Measurements from ENCODE around the gene MVP.
"Not testable (repeated sequence)": the region's sequence is repeated elsewhere in the genome, so short reads cannot be mapped to it uniquely, and the experiment has no call there.

MVP gene

DNA sequence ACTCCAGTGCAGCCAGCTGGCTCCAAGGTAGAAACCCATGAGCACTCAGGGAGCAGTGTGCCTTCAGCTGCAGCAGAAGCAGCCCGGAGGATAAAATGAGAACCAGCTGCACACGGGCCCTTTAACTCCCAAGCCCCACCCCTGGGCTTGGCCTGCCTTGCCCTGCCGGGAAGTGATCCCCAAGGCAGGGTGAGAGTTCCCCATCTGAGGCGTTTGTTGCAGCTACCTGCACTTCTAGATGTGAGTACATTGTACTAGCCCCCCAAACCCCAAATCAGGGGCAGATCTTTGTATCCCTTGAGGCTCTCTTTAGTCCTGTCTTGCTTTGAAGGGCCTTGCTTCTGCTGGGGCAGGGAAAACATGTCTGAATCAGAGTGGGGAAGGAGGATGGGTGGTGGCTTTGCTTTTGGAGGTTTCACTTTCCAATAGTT, at the start of gene MVP:
MVP (plus strand) TSS at position 192 of the 431 bp plus-strand sequence. CDS start 10,088 bp downstream, outside the sequence.
- peak; percentile 51 for DNase-seq (ENCODE audit: low read depth)

DNA sequence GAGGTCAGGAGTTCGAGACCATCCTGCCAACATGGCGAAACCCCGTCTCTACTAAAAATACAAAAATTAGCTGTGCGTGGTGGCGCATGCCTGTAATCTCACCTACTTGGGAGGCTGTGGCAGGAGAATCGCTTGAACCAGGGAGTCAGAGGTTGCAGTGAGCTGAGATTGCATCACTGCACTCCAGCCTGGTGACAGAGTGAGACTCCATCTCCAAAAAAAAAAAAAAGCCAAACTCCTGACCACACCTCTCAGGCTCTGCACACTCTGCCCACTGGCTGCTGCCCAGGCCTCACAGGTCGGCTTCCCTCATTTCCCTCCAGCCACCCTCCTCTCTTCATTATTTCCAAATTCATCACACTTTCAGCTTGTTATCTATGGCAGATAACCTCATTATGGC, 47.9 kb upstream of the MVP start:
- not testable (repeated sequence) for DNase-seq (ENCODE audit: low read depth)

DNA sequence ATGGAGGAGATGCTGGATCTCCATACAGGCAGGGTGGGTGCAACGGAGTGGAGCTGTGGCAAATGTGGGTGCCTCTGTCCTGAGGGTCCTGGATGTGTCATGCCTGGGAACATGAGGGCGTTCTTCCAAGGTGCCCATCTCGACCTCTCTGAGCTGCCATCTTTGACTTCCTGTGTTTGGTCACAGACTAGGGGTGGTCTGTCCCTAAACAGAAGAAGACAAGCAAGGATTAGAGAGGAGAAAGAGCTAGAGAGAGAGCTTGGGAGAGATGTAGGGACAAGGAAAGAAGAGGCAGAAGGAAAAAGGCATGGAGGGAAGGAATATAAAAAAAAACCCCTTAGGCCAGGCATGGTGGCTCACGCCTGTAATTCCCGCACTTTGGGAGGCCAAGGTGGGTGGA, 45.5 kb upstream of the MVP start:
- no peak for DNase-seq (ENCODE audit: low read depth)

DNA sequence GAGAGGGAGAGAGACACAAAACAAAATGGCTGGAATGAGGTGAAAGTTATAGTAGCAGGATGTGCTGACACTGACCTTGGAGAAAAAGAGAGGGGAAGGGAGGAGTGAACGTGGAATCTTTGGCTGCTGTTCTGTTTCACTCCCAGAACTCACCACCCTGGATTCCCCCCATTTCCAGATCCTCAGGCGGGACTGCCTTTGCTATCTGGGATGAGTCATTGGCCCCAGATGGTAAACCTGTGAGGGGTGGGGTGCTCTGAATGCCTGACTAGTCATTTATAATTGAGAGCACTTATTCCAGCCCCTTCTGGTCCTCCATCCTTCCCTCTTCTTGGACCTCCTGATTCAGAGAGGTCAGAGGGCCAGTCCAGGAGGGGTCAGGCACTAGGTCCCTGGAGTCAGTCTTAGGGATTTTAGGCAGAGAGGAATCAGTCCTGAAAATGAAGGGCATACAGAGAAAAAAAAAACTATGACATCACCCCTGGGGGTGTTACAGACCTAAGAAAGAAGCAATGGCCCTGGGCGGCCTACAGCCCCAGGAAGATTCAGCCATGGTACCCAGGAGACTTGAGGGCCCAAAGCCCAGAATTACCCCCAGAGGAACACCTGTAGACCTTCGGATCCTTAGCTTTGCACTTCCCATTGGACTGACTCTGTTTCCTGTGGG, 44.4 kb upstream of the MVP start:
- DNase-seq (ENCODE audit: low read depth), result no peak

DNA sequence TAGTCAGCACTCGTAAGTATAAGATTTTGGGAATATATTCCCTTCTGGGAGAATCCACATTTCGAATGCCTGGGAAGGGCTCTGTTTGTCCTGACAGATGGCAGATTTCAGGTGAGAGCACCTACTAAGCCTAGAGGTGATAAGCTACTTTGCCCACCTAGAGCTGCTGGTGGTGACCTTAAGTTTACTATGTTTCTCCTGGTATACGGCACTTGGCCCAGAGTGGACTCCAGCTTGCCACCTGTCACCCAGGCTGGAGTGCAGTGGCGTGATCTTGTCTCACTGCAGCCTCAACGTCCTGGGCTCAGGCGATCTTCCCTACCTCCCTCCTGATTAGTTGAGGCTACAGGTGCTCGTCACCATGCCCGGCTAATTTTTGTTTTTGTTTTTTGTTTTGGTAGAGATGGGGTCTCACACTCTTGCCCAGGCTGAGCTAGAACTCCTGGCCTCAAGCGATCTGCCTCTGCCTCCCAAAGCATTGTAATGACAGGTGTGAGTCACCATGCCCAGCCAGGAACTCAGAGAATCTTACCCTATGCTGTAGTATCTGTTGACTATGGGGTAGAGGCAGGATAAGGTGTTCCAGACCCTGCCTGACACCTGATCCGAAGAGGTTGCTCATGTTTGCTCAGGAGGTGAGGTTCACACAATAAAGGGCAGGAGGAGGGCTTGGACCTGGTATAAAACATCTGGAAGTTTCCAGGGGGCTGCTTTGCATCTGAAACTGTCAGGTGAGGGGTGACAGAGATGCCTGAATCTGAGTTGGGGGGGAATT, 42.5 kb upstream of the MVP start, which contains the start of gene ZG16:
ZG16 (plus strand) TSS at position 681 of the 775 bp plus-strand sequence. CDS start 1,011 bp downstream, outside the sequence.
- DNase-seq (ENCODE audit: low read depth), result no peak

DNA sequence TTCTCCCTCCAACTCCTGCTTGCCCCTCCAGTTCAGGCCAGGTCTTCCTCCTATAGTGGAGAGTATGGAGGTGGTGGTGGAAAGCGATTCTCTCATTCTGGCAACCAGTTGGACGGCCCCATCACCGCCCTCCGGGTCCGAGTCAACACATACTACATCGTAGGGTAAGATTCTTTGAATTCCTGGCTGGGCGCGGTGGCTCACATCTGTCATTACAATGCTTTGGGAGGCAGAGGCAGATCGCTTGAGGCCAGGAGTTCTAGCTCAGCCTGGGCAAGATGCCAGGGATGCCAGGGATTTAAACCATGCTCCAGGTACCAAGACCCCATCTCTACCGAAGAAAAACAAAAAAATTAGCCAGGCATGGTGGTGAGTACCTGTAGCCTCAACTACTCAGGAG, 40.8 kb upstream of the MVP start:
- DNase-seq (ENCODE audit: low read depth), result no peak

DNA sequence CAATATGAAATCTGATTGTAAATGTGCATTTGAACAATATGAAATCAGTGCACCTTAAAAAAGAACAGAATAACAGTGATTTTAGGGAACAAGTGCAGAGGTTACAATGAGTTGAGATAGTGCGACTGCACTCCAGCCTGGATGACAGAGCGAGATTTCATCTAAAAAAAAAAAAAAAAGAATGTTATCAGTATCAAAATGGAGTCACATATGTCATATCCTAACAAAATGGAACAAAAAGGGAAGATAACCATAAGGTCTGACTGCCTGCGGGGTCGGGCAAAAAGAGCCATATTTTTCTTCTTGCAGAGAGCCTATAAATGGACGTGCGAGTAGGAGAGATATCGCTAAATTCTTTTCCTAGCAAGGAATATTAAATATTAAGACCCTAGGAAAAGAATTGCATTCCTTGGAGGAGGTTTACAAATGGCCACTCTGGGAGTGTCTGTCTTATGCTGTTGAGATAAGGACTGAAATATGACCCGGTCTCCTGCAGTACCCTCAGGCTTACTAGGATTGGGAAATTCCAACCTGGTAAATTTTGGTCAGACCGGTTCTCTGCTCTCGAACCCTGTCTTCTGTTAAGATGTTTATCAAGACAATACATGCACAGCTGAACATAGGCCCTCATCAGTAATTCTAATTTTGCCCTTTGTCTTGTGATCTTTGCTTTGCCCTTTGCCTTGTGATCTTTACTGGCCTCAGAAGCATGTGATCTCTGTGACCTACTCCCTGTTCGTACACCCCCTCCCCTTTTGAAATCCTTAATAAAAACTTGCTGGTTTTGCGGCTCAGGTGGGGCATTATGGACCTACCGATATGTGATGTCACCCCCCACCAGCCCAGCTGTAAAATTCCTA, 36.9 kb upstream of the MVP start:
- DNase-seq (ENCODE audit: low read depth), result not testable (repeated sequence)

DNA sequence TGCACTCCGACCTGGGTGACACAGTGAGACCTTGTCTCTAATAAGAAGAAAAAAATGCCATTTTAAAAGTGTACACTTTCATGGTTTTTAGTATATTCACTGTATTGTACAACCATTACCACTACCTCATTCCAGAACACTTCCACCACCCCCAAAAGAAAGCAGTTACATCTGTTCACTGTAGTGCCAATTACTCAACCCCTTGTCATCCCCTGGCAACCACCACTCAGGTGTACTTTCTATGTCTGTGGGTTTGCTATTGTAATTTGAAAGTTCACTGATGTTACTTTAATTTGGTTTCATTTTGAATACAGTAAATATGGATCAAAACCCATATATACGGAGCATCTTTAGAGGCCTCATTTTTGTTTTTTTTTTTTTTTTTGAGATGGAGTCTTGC, 36.1 kb upstream of the MVP start:
- no peak for DNase-seq (ENCODE audit: low read depth)

DNA sequence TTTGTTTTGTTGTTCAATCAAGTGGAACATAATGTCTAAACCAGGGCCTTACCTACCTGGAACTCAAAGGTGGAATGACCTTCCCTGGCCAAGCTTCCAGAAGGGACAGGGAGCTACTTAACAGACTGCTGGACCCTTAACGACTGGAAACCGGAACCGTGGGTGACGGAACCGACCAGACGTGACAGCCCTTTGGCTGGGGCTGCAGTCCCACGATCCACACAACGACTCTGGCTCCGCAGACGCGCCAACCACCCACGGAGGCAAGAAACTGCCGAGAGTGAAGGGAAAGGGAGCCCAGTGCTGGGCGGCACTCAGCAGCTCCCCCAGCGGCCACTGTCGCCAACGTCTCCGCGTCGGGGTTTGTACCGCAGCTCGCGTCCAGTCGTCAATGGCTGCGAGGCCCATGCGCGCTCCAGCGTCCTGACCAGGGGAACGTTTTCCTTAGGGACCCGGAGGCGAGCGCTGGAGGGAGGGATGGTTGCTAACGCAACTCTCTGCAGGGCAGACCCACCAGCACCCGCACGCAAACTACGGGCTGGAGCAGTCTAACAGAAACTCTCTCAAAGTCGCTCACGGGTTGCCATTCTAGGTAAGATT, 35.3 kb upstream of the MVP start:
- DNase-seq (ENCODE audit: low read depth), result peak; percentile 63

DNA sequence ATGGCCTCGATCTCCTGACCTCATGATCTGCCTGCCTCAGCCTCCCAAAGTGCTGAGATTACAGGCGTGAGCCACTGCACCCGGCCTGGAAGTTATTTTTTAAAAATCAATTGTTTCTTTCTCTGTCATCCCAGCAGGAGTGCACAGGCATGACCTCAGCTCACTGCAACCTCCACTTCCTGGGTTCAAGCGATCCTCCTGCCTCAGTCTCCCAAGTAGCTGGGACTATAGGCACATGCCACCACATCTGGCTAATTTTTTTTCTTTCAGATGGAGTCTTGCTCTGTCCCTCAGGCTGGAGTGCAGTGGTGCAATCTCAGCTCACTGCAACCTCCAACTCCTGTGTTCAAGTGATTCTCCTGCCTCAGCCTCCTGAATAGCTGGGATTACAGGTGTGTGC, 33.1 kb upstream of the MVP start:
- not testable (repeated sequence) for DNase-seq (ENCODE audit: low read depth)

DNA sequence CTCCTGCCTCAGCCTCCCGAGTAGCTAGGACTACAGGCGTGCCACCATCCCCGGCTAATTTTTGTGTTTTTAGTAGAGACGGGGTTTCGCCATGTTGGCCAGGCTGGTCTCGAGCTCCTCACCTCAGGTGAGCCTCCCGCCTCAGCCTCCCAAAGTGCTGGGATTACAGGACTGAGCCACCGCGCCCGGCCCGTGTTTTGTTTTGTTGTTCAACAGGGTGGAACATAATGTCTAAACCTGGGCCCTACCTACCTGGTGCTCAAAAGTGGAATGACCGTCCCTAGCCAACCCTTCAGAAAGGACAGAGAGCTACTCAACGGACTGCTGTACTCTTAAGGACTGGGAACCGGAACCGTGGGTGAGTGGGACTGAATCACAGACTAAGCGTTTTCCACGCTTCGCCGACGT, 30.5 kb upstream of the MVP start:
- no peak for DNase-seq (ENCODE audit: low read depth)

DNA sequence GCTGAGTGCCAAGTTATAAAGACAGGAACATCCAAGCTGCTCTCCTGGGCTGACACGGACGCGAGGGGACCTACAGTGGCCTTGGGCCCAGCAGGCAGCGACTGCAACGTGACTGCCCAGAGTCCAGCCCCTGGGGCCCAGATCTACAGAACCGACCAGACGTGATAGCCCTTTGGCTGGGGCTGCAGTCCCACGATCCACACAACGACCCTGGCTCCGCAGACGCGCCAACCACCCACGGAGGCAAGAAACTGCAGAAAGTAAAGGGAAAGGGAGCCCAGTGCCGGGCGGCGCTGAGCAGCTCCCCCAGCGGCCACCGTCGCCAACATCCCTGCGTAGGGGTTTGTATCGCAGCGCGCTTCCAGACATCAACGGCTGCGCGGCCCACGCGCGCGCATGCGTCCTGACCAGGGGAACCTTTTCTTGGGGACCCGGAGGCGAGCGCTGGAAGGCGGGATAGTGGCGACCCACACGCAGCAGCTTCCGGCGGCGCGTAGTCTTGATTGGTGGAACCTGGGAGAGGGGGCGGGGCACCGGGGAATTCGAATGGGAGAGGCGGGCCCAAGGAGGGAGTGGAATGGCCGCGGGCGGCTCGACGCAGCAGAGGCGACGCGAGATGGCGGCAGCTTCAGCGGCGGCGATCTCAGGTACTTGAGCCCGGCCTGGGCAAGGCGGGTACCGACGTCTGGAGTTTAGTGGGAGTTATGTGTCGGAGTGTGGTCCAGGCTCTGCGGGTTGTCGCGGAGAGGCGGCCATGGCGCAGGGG, 29.9 kb upstream of the MVP start, which contains the start of gene KIF22:
KIF22 (plus strand) TSS at position 569 of the 766 bp plus-strand sequence; CDS start at position 578, 9 bp downstream.
- DNase-seq (ENCODE audit: low read depth), result peak; percentile 100

DNA sequence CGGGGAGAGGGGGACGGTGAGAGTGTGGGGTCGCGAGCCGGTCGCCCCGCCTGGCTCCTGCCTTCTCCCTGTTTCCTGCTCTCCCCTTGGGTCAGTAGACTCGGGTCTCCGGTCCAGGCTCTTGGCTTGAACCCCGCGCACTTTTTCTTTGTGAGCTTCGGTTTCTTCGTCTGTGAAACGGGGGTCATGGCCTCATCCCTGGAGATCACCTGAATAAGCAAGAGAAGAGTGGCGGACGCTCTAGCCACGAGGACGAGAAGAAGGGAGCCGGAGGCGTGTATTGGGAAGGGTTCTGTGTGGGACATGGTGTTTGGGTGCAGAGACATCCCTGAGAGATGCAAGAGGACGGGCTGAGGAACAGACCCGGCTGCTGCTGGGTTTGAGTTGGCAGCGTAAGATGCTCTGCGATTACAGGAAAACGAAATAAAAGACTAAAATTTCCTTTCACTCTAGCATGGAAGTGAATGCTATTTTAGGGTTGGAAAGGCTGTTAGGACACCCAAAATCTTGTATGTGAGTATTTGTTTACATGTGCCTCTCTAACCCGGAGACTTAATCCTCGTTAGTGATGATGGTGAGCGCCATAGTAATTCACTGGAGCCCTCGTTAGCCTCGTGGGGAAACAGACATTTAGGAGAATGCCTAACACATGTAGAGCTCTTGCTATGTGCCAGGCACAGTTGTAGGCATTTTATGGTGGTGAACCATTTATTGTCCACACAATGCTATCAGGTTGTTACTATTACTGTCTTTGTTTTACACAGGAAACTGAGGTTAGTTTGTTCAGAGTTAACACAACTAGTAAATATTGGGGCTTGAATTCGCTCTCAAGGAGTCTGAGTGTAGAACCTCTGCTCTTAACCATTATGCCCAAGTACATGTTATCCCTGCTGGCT, 29.1 kb upstream of the MVP start:
- no peak for DNase-seq (ENCODE audit: low read depth)

DNA sequence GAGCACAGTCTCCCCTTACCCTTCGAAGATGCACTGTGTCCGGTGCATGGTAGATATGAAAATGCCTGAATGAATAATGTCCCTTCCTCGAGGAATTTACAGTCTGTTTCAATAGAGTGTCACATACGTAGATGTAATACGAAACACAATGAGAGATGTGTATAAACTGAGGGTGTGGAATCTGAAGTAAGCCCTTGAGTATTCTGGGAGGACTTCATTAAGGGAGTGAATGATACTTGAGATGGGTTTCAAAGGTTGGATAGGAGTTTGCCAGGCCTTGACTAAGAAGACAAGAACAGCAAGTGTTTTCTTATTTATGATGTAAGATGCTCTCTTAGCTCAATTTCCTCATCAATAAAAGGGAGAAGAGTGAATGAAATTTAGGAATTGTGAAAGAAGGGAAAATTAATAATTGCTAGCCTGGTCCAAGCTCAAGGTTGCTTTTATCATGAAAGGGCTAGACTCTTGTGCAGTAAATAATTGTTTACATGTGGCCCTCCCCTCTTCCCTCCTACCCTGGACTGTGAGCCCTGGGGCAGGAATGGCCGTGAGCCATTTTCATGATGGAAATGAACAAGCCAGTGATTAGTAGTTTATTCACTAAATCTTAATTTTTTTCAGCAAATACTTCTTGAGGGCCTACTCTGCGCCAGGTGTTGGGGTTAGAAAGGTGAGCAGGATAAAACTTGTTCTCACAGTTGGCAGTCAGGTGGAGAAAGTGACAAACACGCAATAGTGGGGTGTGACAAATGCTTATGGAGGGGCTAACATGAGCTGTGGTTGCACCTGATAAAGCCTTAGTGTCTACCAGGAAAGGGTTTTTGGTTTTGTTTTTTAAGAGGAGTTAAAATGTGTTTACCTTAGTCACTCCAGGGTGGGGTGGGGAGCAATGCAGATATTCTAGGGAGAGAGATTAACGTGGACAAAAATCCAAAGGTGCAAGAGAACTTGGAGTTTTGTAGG, 28.1 kb upstream of the MVP start:
- no peak for DNase-seq (ENCODE audit: low read depth)

DNA sequence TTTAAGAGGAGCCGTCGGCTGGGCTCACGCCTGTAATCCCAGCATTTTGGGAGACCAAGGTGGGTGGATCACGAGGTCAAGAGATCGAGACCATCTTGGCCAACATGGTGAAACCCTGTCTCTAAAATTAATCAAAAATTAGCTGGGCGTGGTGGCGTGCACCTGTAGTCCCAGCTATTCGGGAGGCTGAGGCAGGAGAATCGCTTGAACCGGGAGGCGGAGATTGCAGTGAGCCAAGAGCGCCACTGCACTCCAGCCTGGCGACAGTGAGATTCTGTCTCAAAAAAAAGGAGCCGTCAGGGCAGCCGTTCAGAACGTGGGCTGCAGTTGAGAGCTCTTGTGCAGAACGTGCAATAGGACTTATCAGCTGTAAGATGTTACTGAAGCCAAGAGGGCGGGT, 27.1 kb upstream of the MVP start:
- not testable (repeated sequence) for DNase-seq (ENCODE audit: low read depth)

DNA sequence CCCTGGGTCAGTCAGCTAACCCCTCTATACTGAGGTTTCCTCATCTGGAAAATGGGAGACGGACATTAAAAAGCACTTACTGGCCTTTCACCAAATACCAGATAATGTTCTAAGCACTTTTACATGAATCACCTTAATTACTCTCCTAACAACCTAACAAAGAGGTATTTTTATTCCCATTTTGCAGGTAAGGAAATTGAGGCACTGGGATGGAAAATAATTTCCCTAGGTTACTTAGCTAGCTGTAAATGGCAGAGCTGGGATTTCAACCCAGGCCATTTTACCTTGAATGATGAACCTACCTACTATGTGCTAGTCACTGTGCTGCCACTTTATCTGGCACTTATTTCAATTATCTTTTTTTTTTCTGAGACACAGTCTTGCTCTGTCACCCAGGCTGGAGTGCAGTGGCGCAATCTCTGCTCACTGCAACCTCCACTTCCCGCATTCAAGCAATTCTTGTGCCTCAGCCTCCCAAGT, 26.0 kb upstream of the MVP start:
- DNase-seq (ENCODE audit: low read depth), result no peak

DNA sequence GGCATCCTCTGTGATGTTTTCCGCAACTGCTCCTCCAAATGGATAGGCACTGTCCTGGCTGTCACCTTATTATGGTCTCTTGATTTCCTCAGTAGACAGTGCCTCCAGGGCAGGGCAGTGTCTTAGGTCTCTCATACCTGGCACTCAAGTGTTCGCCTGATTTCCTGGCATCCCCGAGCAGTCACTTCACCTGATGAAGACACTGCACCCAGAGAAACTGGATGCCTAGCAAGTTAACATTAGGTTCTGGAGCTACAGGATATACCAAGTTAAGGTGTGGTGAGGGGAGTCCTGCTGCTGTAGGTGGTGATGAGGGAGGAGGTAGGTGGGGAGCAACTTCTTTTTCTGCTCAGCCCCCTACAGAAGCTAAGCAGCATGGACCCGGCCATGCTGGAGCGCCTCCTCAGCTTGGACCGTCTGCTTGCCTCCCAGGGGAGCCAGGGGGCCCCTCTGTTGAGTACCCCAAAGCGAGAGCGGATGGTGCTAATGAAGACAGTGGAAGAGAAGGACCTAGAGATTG, 17.8 kb upstream of the MVP start:
- no peak for DNase-seq (ENCODE audit: low read depth)

DNA sequence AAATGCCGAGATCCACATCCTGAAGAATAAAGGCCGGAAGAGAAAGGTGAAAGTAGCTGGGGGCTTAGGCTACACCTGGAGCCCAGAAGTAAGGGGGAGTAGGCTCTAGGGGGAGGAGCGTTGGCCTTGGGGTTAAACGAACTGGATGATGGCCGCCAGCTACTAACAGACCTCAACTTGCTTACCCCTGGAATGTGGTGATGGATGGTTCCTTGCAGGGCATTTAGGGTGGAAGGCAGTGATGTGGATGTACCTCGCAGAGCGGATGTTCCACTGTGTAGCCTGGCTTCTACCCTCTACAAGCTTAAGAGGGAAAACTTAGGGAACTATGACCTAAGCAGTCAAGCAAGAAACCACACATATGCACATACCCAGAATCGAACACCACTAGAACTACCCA, 16.2 kb upstream of the MVP start:
- no peak for DNase-seq (ENCODE audit: low read depth)

Measured in activated T-cell treated with anti-CD3 and anti-CD28 coated beads for 24 hours (primary cell).